ENCODE measurements around the gene SH3YL1.

GRCh38 chr2:175880-176820, 87.7 kb downstream of the SH3YL1 start:
- TF ChIP-seq POLR2AphosphoS5 (IDR thresholded peaks at IDR 0.05; ENCODE audit: low read depth, low read length) (no peak), SIN3A (IDR thresholded peaks at IDR 0.05; ENCODE audit: borderline replicate concordance, insufficient read depth, low read depth, low read length) (no peak), REST (IDR thresholded peaks at IDR 0.05; ENCODE audit: insufficient read depth in 1 of 2, low read depth in 2 of 2, low read length in 1 of 2) (no peak), TCF7L2 (IDR thresholded peaks at IDR 0.05; ENCODE audit: low read depth, low read length) (no peak)
- TF ChIP-seq, protein P1, sequence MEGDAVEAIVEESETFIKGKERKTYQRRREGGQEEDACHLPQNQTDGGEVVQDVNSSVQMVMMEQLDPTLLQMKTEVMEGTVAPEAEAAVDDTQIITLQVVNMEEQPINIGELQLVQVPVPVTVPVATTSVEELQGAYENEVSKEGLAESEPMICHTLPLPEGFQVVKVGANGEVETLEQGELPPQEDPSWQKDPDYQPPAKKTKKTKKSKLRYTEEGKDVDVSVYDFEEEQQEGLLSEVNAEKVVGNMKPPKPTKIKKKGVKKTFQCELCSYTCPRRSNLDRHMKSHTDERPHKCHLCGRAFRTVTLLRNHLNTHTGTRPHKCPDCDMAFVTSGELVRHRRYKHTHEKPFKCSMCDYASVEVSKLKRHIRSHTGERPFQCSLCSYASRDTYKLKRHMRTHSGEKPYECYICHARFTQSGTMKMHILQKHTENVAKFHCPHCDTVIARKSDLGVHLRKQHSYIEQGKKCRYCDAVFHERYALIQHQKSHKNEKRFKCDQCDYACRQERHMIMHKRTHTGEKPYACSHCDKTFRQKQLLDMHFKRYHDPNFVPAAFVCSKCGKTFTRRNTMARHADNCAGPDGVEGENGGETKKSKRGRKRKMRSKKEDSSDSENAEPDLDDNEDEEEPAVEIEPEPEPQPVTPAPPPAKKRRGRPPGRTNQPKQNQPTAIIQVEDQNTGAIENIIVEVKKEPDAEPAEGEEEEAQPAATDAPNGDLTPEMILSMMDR (IDR thresholded peaks at IDR 0.05), result no peak

Measured in Panc1 (cell line).